WI38 (cell line): ENCODE measurements around the gene SYNGR1.

Experiments used
- H3K4me3 ChIP-seq: 2 replicates; pipeline ENCODE4 v1.5.1; 2011; ENCODE audit warnings: low read depth, mild to moderate bottlenecking, control low read depth, low read length
- TF ChIP-seq, protein P1 (sequence below): IDR thresholded peaks from 2 replicates; pipeline ENCODE4 v1.5.1; 2012; ENCODE audit warnings: low read depth, mild to moderate bottlenecking, control low read depth, low read length

The SYNGR1 gene

DNA sequence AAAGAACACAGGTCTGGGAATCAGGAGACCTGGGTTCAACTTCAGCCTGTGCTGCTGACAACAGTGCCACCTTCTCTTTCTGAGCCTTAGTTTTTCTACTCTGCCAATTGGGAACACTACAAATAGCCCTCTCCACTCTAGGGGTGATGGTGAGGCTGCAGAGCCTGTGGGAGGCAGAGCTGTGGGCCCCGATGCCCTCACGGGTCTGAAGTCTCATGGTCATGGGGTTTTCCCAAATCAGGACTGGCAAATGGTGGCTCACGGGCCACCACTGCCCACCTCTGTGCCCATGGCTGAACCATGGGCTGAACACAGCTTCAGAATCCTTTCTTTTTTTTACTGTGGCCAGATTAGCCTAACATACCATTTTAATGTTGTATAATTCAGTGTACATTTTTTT, 19.8 kb downstream of the SYNGR1 start:
- TF ChIP-seq, protein P1, sequence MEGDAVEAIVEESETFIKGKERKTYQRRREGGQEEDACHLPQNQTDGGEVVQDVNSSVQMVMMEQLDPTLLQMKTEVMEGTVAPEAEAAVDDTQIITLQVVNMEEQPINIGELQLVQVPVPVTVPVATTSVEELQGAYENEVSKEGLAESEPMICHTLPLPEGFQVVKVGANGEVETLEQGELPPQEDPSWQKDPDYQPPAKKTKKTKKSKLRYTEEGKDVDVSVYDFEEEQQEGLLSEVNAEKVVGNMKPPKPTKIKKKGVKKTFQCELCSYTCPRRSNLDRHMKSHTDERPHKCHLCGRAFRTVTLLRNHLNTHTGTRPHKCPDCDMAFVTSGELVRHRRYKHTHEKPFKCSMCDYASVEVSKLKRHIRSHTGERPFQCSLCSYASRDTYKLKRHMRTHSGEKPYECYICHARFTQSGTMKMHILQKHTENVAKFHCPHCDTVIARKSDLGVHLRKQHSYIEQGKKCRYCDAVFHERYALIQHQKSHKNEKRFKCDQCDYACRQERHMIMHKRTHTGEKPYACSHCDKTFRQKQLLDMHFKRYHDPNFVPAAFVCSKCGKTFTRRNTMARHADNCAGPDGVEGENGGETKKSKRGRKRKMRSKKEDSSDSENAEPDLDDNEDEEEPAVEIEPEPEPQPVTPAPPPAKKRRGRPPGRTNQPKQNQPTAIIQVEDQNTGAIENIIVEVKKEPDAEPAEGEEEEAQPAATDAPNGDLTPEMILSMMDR = no peak
- no peak overlapping the region for H3K4me3 ChIP-seq

DNA sequence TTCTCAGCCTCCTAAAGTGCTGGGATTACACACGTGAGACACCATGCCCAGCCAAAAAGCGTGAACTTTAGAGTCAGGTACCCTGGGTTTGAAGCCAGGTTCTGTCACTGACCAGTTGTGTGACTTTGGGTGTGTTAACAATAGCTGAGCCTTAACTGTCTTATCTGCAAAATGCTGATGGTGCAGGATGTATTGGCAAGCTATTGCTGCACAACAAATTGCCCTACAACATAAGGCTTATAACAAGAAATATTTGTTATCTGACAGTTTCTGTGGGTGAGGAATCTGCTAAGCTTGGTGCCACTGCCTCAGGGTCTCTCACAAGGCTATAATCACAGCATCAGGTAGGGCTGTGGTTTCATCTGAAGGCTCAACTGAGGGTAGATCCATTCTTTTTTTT, 21.9 kb downstream of the SYNGR1 start:
- TF ChIP-seq, protein P1 = no peak
- no peak overlapping the region for H3K4me3 ChIP-seq

- TF ChIP-seq, protein P1 = no peak
- no peak overlapping the region for H3K4me3 ChIP-seq
These were observed 24.4 kb downstream of the SYNGR1 start for GRCh38 chr22:39374191-39374590.

DNA sequence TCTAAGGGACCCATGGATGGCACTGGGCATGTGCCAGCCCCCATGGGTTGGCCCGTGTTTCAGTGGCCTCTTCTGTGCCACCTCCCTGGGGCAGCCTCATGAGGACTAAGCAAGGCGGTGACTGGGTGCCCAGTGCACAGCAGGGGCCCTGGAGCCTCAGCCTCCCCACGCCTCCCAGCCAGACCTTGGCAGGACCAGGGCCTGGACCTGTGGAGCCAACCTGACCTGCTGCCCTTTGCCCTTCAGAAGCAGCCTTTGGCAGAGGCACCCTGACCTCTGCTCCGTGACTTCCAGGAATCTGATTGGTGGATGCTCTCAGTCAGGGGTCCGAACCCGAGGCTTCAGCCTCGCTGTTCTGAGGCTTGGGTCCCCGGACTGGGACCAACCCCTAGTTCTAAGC, 25.0 kb downstream of the SYNGR1 start:
- TF ChIP-seq, protein P1 = no peak
- no peak overlapping the region for H3K4me3 ChIP-seq

DNA sequence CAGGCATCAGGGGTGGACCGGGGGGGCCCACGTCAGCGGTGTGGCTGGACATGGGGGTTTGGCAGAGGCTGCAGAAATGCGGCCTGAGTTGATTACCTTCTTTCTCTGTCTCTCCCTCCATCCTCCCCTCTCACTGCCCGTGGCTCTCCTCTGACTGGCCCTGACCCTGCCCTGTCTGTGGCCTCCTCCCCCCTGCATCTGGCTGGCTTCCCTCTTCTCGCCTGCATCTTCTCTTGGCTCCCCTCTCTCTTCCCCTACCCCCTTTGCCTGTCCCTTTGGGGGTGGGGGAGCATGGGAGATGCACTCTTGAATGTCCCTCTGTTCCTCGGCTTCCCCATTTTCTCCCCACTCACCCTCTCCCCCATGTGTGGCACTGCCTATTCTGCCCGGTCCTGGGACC, 25.9 kb downstream of the SYNGR1 start:
- TF ChIP-seq, protein P1 = no peak
- no peak overlapping the region for H3K4me3 ChIP-seq

DNA sequence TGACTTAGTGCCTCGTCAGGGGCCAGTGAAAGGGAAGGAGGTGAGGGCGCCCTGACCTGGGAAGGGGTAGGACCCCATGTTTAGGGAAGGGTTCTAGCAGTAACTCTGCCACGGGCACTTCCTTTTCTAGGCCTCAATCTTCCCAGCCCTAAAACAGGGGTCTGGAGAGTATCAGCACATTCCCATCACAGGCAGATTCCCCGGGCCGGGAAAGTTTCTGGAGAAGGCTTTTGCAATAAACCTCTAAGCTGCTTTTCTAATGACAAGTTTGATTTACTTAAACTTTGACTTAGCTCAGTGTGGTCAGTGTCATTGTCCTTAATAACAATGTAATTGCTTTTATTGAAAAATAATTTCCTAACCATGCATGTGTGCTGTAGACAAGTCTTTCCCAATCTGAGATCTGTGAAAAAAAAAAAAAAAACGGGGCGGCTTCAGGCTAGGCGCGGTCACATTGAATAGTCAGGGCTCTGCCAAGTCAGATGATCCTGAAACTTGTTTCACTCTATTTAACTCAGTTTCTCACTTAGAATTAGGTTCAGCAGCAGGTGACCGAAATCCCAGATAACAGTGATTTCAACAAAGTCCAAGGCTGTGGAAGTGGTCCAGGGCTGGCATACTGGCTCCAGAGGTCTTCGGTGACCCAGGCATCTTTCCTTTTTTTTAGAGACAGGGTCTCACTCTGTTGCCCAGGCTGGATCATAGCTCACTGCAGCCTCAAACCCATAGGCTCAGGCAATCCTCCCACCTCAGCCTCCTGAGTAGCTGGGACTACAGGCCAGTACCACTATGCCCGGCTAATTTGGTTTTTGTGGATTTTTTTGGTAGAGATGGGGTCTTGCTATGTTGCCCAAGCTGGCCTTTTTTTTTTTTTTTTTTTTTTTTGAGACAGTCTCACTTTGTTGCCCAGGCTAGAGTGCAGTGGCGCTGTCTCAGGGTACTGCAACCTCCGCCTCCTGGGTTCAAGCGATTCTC, 30.3 kb downstream of the SYNGR1 start:
- TF ChIP-seq, protein P1 = no peak
- no peak overlapping the region for H3K4me3 ChIP-seq

GRCh38 chr22:39381009-39381755, 31.4 kb downstream of the SYNGR1 start:
- H3K4me3 ChIP-seq = no peak overlapping the region
- TF ChIP-seq, protein P1 = no peak
